ENCODE data around the gene ZDHHC14.

Gene ZDHHC14

GRCh38 chr6:157411368-157411767 lies 30.4 kb downstream of the ZDHHC14 start:
- TF ChIP-seq EP300 (IDR thresholded peaks at IDR 0.05; ENCODE audit: borderline replicate concordance), result no peak
- TF ChIP-seq ZBTB7A (IDR thresholded peaks at IDR 0.05; ENCODE audit: low read depth), result no peak
- no peak for TF ChIP-seq CREB1 (IDR thresholded peaks at IDR 0.05; ENCODE audit: low read depth)
- TF ChIP-seq, protein P1, sequence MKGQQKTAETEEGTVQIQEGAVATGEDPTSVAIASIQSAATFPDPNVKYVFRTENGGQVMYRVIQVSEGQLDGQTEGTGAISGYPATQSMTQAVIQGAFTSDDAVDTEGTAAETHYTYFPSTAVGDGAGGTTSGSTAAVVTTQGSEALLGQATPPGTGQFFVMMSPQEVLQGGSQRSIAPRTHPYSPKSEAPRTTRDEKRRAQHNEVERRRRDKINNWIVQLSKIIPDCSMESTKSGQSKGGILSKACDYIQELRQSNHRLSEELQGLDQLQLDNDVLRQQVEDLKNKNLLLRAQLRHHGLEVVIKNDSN (IDR thresholded peaks at IDR 0.05), result no peak
- TF ChIP-seq CEBPB (IDR thresholded peaks at IDR 0.05), result no peak
- TF ChIP-seq MAX (IDR thresholded peaks at IDR 0.05), result no peak
- TF ChIP-seq YY1 (IDR thresholded peaks at IDR 0.05; ENCODE audit: low read depth), result no peak
- TF ChIP-seq EGR1 (IDR thresholded peaks at IDR 0.05), result no peak

DNA sequence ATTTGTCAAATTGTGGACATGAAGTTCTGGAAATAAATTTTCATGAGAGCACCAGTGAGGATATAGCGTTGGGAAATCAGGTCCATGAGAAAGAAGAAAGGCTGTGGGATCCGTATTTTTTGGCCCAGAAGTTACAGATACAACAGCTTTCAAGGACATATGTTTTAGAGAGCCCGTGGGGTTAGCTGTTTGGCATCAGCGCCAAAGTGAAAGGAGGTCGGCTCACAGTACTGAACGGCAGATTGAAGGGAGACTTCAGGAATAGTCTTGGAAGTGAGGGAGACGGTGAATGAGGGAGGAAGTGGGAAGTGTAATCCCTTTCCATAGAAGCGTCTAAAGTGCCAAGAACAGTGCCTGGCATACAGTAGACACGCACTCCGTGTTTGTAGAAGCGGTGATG lies 31.8 kb downstream of the ZDHHC14 start:
- TF ChIP-seq CREB1 (IDR thresholded peaks at IDR 0.05; ENCODE audit: low read depth) (no peak), RAD21 (IDR thresholded peaks at IDR 0.05; ENCODE audit: low read depth) (no peak), EGR1 (IDR thresholded peaks at IDR 0.05) (no peak), ZBTB7A (IDR thresholded peaks at IDR 0.05; ENCODE audit: low read depth) (no peak)
- TF ChIP-seq, protein P1 (IDR thresholded peaks at IDR 0.05), result no peak

GRCh38 chr6:157420497-157420896 lies 39.5 kb downstream of the ZDHHC14 start:
- TF ChIP-seq REST (IDR thresholded peaks at IDR 0.05; ENCODE audit: low read depth) (no peak), FOXM1 (IDR thresholded peaks at IDR 0.05; ENCODE audit: borderline replicate concordance, low read depth) (no peak), TAF1 (IDR thresholded peaks at IDR 0.05; ENCODE audit: low read depth) (no peak), EGR1 (IDR thresholded peaks at IDR 0.05) (no peak), CEBPB (IDR thresholded peaks at IDR 0.05) (no peak), EP300 (IDR thresholded peaks at IDR 0.05; ENCODE audit: borderline replicate concordance) (no peak), NFIC (IDR thresholded peaks at IDR 0.05) (no peak)

GRCh38 chr6:157424491-157425020 lies 43.6 kb downstream of the ZDHHC14 start:
- no peak for TF ChIP-seq CREB1 (IDR thresholded peaks at IDR 0.05; ENCODE audit: low read depth)
- TF ChIP-seq FOXM1 (IDR thresholded peaks at IDR 0.05; ENCODE audit: borderline replicate concordance, low read depth), result no peak

GRCh38 chr6:157427969-157428368 lies 47.0 kb downstream of the ZDHHC14 start:
- TF ChIP-seq NFIC (IDR thresholded peaks at IDR 0.05), result no peak
- TF ChIP-seq FOXM1 (IDR thresholded peaks at IDR 0.05; ENCODE audit: borderline replicate concordance, low read depth), result no peak
- TF ChIP-seq CREB1 (IDR thresholded peaks at IDR 0.05; ENCODE audit: low read depth), result no peak
- no peak for TF ChIP-seq RAD21 (IDR thresholded peaks at IDR 0.05; ENCODE audit: low read depth)

GRCh38 chr6:157428427-157429202 lies 47.6 kb downstream of the ZDHHC14 start:
- TF ChIP-seq ZBTB7A (IDR thresholded peaks at IDR 0.05; ENCODE audit: low read depth) (no peak), EP300 (IDR thresholded peaks at IDR 0.05; ENCODE audit: borderline replicate concordance) (no peak), NFIC (IDR thresholded peaks at IDR 0.05) (no peak), TCF12 (IDR thresholded peaks at IDR 0.05; ENCODE audit: low read depth) (no peak), FOXM1 (IDR thresholded peaks at IDR 0.05; ENCODE audit: borderline replicate concordance, low read depth) (no peak), REST (IDR thresholded peaks at IDR 0.05; ENCODE audit: low read depth) (no peak), TEAD4 (IDR thresholded peaks at IDR 0.05) (no peak), CEBPB (IDR thresholded peaks at IDR 0.05) (no peak)
- TF ChIP-seq, protein P1 (IDR thresholded peaks at IDR 0.05), result no peak
